ENCODE data around the gene HMCES.
"Not testable (repeated sequence)": the region's sequence is repeated elsewhere in the genome, so short reads cannot be mapped to it uniquely, and the experiment has no call there.

HMCES gene

DNA sequence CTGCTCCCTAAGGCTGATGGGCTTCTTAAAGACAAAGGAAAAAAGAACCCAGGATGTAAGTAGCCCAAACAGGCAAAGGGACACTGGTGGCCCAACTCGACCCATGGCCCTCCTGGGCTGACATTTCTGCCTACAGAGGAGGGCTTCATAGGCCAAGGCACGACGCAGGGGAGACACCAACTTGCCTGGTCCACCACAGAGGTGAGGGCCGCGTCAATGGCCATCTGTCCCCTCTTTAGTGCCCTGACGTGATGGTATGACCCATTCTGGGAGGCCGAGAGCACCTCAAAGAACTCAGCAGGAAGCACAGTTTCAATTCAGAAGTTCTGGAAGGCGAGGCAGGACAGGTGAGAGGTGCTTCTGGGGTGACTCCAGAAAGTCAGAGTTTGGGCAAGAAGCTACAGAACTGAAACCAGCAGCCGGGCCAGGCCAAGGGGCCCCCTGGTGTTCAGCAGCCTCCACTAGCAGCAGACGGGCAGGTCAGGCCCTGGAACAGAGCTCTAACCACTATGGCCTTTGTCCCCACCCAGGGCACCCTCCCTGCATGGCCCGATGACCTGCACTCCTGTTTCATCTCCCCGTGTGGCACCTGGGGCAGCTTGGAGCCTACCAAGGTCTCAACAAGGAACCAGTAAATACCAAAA, 45.1 kb downstream of the HMCES start:
- no peak for DNase-seq

GRCh38 chr3:129324855-129325254, 46.2 kb downstream of the HMCES start:
- DNase-seq: no peak

- no peak for DNase-seq
Measured at GRCh38 chr3:129325383-129325782, 46.7 kb downstream of the HMCES start.

DNA sequence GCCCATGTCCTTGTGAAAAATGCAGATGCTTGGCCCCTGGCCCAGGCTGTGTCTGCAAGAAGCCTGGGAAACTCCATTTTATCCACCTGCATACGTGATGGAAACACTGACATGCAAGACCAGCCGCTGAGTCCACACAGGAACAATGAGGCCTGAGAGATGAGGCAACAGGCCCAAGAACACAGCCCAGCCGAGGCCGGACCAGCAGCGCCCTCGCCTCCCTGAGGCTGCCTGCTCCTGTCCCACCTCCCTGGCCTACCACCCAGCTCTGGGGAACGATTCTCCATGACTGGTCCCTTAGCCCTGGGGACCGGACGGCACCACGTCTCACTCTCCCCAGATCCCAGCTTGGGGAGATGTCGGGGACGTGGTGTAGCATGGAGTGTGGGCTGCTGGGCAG, 47.5 kb downstream of the HMCES start:
- DNase-seq: no peak

DNA sequence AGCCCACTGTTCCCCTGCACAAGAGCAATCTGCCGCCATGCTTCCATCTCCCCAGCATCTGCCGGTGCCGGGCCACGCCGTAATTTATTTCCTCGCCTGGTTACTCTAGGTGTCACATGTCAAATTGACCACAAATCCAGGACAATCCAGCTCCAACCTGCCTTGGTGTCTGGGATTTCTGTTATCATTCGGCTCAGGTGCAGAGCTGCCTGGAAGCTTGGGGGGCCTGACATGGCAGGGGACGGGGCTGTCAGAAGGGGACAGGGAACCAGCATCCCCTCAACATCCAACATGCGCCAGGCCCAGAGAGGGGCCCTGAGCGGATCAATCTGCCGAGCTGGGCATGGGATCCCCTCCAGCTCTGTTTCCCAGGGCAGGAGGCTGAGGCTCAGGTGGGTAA, 47.9 kb downstream of the HMCES start:
- no peak for DNase-seq

DNA sequence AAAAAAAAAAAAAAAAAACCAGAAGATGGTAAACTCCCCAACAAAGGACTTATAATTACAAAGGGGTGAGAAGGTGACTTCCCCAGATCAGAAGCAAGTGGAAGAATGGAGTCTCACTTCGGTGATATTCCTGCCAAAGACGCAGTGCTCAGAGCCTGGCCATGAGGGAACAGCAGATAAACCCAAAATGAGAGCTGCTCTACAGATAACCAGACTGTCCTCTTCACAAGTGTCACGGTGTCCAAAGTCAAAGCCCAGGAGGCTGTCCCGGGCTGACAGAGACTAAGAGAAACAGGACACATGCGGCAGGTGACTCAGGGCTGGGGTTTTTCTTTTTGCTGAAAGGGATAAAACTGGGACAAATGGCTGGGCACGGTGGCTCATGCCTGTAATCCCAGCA, 48.8 kb downstream of the HMCES start:
- no peak for DNase-seq

DNA sequence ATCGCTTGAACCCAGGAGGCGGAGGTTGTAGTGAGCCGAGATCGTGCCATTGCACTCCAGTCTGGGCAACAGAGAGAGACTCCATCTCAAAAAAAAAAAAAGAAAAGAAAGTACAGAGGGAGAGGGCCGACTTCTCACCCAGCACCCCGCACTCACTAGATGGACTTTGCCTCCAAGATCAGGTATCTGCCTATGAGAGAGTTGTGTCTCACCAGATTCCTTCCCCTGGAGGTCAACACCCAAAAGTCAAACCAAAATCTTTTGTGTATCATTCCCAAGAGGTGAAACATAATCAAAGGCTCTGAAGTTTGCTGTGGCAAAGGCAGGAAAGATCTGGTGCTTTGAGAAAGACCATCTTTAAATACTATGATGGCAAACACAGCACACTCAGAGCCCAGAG, 51.2 kb downstream of the HMCES start:
- DNase-seq: no peak

GRCh38 chr3:129330409-129330808, 51.7 kb downstream of the HMCES start:
- no peak for DNase-seq

DNA sequence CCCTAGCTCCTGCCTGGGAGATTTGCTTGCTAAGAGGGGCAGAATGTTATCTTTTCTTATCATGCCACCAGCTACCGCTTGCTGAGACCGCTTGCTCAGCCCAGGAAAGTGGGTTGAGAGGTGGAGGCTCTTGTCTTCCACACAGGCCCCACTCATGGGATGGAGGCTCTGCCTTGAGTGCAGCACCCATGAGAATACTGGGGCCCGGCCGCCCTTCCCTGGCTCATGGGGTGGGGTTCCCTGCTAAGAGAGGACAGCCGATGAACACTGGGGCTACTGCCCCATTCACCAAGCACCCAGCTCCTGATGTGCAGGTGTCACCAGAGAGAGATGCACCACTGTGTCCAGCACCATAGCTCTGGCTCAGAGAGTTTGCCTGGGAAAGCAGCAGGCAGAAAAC, 55.2 kb downstream of the HMCES start:
- no peak for DNase-seq

DNA sequence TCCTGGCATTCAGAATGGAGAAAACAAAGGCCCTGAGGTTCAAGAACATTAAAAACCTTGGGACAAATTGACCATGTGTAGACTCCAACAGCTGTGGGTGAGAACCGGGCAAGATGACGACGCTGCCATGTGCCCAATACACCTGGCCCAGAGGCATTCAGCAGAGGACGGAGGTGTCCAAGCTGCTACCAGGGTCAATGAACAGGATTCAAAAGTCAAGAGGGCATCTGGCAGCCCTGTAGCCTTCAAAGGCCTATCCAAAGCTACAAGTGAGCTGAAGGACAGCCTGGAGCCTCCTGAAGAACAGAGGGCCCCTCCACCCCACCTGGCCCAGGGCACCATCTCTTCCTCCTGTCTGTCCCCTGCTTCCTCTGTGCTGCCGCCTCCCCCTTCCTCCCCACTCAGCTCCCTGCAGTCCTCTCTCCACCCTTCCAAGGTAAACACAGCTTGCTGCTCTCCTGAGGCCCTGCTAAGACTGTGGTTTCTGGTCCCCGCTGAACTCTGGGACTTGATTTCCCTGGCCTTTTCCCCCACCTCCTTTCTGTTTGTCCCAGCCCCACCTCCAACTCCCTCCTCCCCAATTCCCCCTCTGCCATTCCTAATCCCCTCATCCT, 57.5 kb downstream of the HMCES start:
- no peak for DNase-seq

GRCh38 chr3:129337719-129338118, 59.0 kb downstream of the HMCES start:
- DNase-seq: not testable (repeated sequence)

DNA sequence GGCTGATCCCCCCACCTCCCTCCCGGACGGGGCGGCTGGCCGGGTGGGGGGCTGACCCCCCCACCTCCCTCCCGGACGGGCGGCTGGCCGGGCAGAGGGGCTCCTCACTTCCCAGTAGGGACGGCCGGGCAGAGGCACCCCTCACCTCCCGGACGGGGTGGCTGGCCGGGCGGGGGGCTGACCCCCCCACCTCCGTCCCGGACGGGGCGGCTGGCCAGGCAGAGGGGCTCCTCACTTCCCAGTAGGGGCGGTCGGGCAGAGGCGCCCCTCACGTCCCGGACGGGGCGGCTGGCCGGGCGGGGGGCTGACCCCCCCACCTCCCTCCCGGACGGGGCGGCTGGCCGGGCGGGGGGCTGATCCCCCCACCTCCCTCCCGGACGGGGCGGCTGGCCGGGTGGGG, 60.5 kb downstream of the HMCES start:
- not testable (repeated sequence) for DNase-seq

GRCh38 chr3:129339833-129340232, 61.2 kb downstream of the HMCES start:
- not testable (repeated sequence) for DNase-seq

DNA sequence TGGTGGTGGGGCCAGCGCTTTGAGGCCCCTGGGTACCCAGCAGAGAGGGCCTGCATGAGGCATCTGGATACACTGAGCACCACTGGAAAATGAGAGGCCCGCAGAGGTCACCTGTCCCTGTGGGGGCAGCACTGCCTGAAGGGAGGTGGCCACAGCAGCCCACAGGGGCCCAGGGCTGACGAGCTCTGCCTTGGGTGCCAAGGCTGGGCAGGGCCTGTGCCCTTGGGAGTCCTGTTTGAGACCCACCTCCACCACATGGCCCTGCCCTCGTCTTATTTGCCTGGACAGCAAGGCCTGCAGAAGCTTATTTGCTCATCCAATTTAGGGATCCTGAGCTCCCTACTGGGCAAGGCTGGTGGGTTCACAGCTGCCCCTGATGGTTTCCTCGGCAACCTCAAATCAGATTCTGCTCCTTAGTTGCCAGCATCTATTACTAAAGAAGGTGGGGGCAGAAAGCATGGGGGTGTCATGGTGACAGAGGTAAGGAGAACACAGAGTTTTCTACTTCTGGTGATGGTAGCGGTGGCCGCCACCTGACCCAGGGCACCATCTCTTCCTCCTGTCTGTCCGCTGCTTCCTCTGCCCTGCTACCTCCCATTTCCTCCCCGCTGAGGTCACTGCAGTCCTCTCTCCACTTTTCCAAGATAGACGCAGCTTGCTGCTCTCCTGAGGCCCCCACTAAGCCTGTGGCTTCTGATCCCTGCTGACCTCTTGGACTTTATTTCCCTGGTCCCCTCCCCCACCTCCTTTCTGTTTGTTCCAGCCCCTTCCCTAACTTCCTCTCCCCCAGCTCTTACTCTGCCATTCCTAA, 62.9 kb downstream of the HMCES start:
- no peak for DNase-seq

- no peak for DNase-seq
Measured at GRCh38 chr3:129343643-129344360, 65.1 kb downstream of the HMCES start.

DNA sequence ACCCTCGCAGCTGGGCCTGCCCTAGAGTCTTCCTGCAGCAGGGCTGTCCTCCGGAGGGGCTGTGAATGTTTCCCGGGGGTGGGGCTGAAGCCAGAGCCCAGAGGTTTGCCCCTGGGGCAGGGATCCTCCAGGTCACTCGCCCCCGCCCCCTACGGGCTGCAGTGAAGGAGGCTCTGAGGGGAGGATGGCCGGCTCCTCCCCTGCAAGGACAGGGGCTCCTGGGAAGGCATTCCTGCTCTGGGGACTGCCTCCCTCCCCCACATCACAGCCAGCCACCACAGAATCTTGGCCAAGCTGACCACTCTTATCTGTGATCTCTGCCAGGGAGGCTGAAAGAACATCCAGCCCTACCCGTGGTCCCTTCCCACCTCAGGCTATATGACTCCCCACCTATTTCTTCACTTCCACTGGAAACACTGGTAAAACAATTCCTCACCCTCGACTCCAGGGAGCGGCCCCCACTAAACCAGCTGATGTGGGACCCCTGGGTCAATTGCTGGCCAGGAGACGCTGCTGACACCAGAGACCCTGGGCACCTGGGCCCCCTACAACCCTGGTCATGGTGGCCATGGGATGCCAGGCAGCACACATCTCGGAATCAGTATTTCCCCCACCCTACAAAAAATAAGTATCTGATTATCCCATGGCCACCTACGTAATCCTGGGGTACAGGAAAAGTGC, 66.0 kb downstream of the HMCES start:
- no peak for DNase-seq

- no peak for DNase-seq
Measured at GRCh38 chr3:129345281-129345680, 66.6 kb downstream of the HMCES start.

DNA sequence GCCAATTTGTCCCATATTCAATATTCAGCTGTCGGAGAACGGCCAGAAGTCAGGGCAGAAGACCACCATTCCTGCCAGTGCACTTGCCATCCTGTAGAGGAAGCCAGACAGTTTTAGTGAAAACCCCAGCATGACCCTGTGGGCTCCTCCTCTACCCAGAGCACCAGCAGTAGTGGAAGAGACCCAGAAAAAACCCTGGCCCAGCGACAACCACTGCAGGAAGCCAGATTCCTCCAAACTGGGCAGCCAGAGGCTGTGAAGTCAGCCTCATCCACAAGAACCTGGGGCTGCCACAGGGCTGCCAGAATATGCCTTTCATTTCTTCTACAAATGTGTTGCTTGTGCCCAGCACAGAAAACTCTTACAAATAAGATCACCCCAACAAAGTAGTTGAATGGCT, 67.3 kb downstream of the HMCES start:
- DNase-seq: no peak

DNA sequence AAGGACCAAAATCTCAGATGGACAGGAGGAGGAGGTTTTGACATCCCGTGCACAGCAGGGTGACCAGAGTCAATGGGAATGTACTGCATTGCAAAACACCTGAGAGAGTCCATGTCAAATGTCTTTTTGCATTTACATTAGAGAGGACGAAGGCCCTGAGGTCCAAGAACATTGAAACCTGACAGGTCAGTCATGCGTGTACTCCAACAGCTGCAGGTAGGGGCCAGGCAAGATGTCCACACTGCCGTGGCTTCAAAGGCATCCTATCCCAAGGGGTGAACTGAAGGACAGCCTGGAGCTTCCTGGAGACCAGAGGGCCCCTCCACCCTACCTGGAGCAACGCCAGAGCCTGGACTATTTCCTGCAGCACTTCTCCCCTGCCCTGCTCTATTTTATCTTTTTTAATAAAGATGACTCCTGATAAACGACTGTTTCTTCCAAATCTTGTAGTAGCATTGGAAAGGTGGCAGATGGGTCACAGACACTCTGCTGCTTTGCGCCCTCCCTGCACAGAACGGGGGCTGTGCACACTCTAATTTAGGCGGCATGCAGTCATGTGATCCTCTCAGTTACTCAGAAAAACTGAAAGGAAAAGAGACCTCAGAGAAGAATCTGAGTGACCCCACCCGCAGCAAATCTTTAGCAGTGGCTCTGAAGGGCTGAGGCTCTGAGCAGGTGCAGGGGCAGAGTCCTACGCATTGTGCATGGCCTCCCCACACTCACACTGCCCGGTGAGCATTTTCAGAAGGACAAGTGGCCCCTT, 68.2 kb downstream of the HMCES start:
- DNase-seq: no peak

DNA sequence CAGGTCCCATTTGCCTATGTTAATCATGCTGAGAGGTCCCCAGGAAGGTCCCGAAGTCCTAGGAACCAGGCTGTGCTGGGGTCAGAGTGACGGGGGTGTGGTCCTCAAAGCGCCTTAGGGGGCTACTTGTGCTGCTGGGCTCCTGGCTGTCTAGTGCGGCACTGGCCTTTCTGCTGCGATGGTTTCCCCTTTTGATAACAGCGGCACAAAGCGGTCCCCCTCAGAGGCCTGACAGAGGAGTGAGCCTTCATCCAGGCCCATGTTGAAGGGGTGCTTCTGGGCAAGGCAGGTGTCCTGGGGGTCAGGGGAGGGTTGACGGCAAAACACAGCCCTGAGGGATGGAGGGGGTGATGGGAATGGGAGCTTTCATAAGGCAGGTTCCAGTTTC, 68.8 kb downstream of the HMCES start:
- no peak for DNase-seq

- no peak for DNase-seq
Measured at GRCh38 chr3:129348734-129349133, 70.1 kb downstream of the HMCES start.

- not testable (repeated sequence) for DNase-seq
Measured at GRCh38 chr3:129349169-129349568, 70.5 kb downstream of the HMCES start.

Measured in KG1 (cell line).